DMS79 treated with DMSO at 0.1 percent for 48 hours (cell line): ENCODE results near the gene CTCF.

Experiments used
- DNase-seq: peaks from one replicate; lab custom pipeline; 2025; lab: John Stamatoyannopoulos, UW

The CTCF gene

GRCh38 chr16:67606632-67607031 lies 44.3 kb downstream of the CTCF start:
- no peak for DNase-seq

- no peak for DNase-seq
These were observed 46.0 kb downstream of the CTCF start for GRCh38 chr16:67608364-67608763.

- DNase-seq = no peak
These were observed 51.5 kb downstream of the CTCF start for GRCh38 chr16:67613808-67614207.

- no peak for DNase-seq
These were observed 65.9 kb downstream of the CTCF start for GRCh38 chr16:67628216-67628615.

GRCh38 chr16:67632415-67633172 lies 70.3 kb downstream of the CTCF start:
- no peak for DNase-seq

- no peak for DNase-seq
These were observed 74.4 kb downstream of the CTCF start for GRCh38 chr16:67636713-67637112.

GRCh38 chr16:67637625-67638024 lies 75.3 kb downstream of the CTCF start:
- DNase-seq = no peak

GRCh38 chr16:67641779-67642708 lies 79.7 kb downstream of the CTCF start:
- peak; percentile 64 for DNase-seq

- no peak for DNase-seq
These were observed 81.7 kb downstream of the CTCF start for GRCh38 chr16:67644038-67644437.

GRCh38 chr16:67645397-67646121 lies 83.2 kb downstream of the CTCF start:
- DNase-seq = no peak

- no peak for DNase-seq
These were observed 84.9 kb downstream of the CTCF start for GRCh38 chr16:67647111-67647651.

- no peak for DNase-seq
These were observed 85.4 kb downstream of the CTCF start for GRCh38 chr16:67647681-67648080.

GRCh38 chr16:67648088-67648763 lies 85.9 kb downstream of the CTCF start:
- DNase-seq = no peak

- DNase-seq = no peak
These were observed 86.6 kb downstream of the CTCF start for GRCh38 chr16:67648764-67649407.

- DNase-seq = no peak
These were observed 87.2 kb downstream of the CTCF start for GRCh38 chr16:67649494-67649931.

- no peak for DNase-seq
These were observed 87.7 kb downstream of the CTCF start for GRCh38 chr16:67650023-67650422.

GRCh38 chr16:67651039-67651438 lies 88.7 kb downstream of the CTCF start:
- no peak for DNase-seq

- DNase-seq = no peak
These were observed 89.5 kb downstream of the CTCF start for GRCh38 chr16:67651847-67652246.

- no peak for DNase-seq
These were observed 90.3 kb downstream of the CTCF start for GRCh38 chr16:67652578-67653127.

- no peak for DNase-seq
These were observed 90.9 kb downstream of the CTCF start for GRCh38 chr16:67653128-67653788.
